Smooth muscle cell (in vitro differentiated cells): ENCODE measurements around the gene OTOS. TPM values are rescaled to one million over a fixed set of nuclear protein-coding genes. Genes with fewer than 3 reads are reported as not detected.

Experiments used
- DNase-seq: peaks from one replicate; lab custom pipeline; 2025; ENCODE audit not compliant: unreplicated experiment; lab: John Stamatoyannopoulos, UW
- H2AFZ ChIP-seq: fragments of 200-600 bp; sonication (generic); 2 replicates; pipeline ENCODE4 v1.6.0; 2016; ENCODE audit warnings: antibody characterized with exemption, low read depth, mild to moderate bottlenecking
- H3F3A ChIP-seq: fragments of 200-600 bp; sonication (generic); 2 replicates; pipeline ENCODE4 v1.6.0; 2017; ENCODE audit warnings: antibody characterized with exemption, low read depth
- H3K27ac ChIP-seq: fragments of 200-600 bp; sonication (generic); 2 replicates; pipeline ENCODE4 v1.5.1; 2016; ENCODE audit warnings: low read depth, mild to moderate bottlenecking
- H3K27me3 ChIP-seq: fragments of 200-600 bp; sonication (generic); 2 replicates; pipeline ENCODE4 v1.6.1; 2016; ENCODE audit warnings: low read depth, mild to moderate bottlenecking
- H3K36me3 ChIP-seq: fragments of 200-600 bp; sonication (generic); 2 replicates; pipeline ENCODE4 v1.5.1; 2016; ENCODE audit warnings: low read depth
- H3K4me1 ChIP-seq: fragments of 200-600 bp; sonication (generic); 2 replicates; pipeline ENCODE4 v1.5.1; 2016; ENCODE audit warnings: low read depth
- H3K4me2 ChIP-seq: fragments of 200-600 bp; sonication (generic); 2 replicates; pipeline ENCODE4 v1.6.0; 2016; ENCODE audit warnings: mild to moderate bottlenecking
- H3K4me3 ChIP-seq: fragments of 200-600 bp; sonication (generic); 2 replicates; pipeline ENCODE4 v1.5.1; 2016; ENCODE audit warnings: mild to moderate bottlenecking
- H3K79me2 ChIP-seq: fragments of 200-600 bp; sonication (generic); 2 replicates; pipeline ENCODE4 v1.6.0; 2016; ENCODE audit warnings: low read depth, mild to moderate bottlenecking
- H3K9ac ChIP-seq: fragments of 200-600 bp; sonication (generic); 2 replicates; pipeline ENCODE4 v1.6.0; 2016; ENCODE audit warnings: low read depth
- H3K9me3 ChIP-seq: fragments of 200-600 bp; sonication (generic); replicated peaks from 2 replicates; pipeline ENCODE4 v1.5.1; 2016; ENCODE audit warnings: low read depth
- H4K20me1 ChIP-seq: fragments of 200-600 bp; sonication (generic); 2 replicates; pipeline ENCODE4 v1.6.0; 2016; ENCODE audit warnings: low read depth
- CTCF ChIP-seq: fragments of 200-600 bp; sonication (generic); IDR thresholded peaks from 2 replicates; pipeline ENCODE4 v1.5.1; 2017; ENCODE audit warnings: borderline replicate concordance, mild to moderate bottlenecking, antibody characterized with exemption; ENCODE audit not compliant: insufficient read depth, poor library complexity, severe bottlenecking
- WGBS: methylation state at CpG from one replicate; pipeline ENCODE4 v1.1.7; 2016; ENCODE audit warnings: low lambda C conversion rate; 5-methylcytosine and 5-hydroxymethylcytosine counted together
- polyA plus RNA-seq: library from polyadenylated mRNA; unstranded; fragments of >200 nt; fragmentation: Nextera tagmentation; extraction: Ambion mirVana; gene quantifications from 2 replicates; pipeline ENCODE4 v1.2.1, GENCODE V29; 2016
- total RNA-seq: library from RNA; depleted of rRNA; stranded (reverse); fragments of >200 nt; gene quantifications from 2 replicates; pipeline ENCODE4 v1.2.3, GENCODE V29; 2014

The OTOS gene
- total RNA-seq (not detected in 2 replicates), polyA plus RNA-seq (not detected in 2 replicates)

- H3K79me2 ChIP-seq: peaks cover 6% of the 10 kb centered on the region
- H3K4me3 ChIP-seq: no peak within 1 kb of the TSS
- peaks cover 9% of the 10 kb centered on the region for H3K4me1 ChIP-seq
- no peak within 1 kb of the TSS for H3K4me2 ChIP-seq
- no peaks in the 10 kb centered on the region for H3F3A ChIP-seq
- H3K27ac ChIP-seq: no peak within 1 kb of the TSS
- 89% methylated on average over 5 of the region's 5 CpGs for whole genome bisulfite sequencing
- H3K36me3 ChIP-seq: no peaks in the 10 kb centered on the region
- no peak for TF ChIP-seq CTCF
- no peaks in the 10 kb centered on the region for H3K27me3 ChIP-seq
- no peaks in the 10 kb centered on the region for H4K20me1 ChIP-seq
- no peak within 1 kb of the TSS for H3K9ac ChIP-seq
- DNase-seq: no peak
- no peaks in the 10 kb centered on the region for H3K9me3 ChIP-seq
- H2AFZ ChIP-seq: no peak within 1 kb of the TSS
Observed at GRCh38 chr2:240140511-240140910, at the start of gene OTOS. OTOS (minus strand) TSS chr2:240140658; CDS start chr2:240140326, 332 bp downstream.

- Histone ChIP-seq H3K4me3 (no peak overlapping the region), H3K27ac (no peak overlapping the region), H3K4me1 (no peaks in the 10 kb centered on the region), H2AFZ (no peak overlapping the region), H3K4me2 (no peak overlapping the region), H3K9ac (no peak overlapping the region), H3F3A (no peaks in the 10 kb centered on the region), H4K20me1 (no peaks in the 10 kb centered on the region), H3K27me3 (peaks cover 4% of the 10 kb centered on the region), H3K36me3 (no peaks in the 10 kb centered on the region), H3K9me3 (no peaks in the 10 kb centered on the region), H3K79me2 (no peaks in the 10 kb centered on the region)
- WGBS: 79% methylated on average over 4 of the region's 4 CpGs
- TF ChIP-seq CTCF: no peak
- no peak for DNase-seq
Observed at GRCh38 chr2:240189686-240190085, 49.2 kb upstream of the OTOS start.

GRCh38 chr2:240187989-240188590, 47.6 kb upstream of the OTOS start:
- H3K4me1 ChIP-seq: no peaks in the 10 kb centered on the region
- H3K9me3 ChIP-seq: no peaks in the 10 kb centered on the region
- H3F3A ChIP-seq: no peaks in the 10 kb centered on the region
- H3K9ac ChIP-seq: no peak overlapping the region
- no peak overlapping the region for H2AFZ ChIP-seq
- H4K20me1 ChIP-seq: no peaks in the 10 kb centered on the region
- no peak overlapping the region for H3K4me2 ChIP-seq
- no peak for DNase-seq
- H3K36me3 ChIP-seq: no peaks in the 10 kb centered on the region
- H3K27me3 ChIP-seq: peaks cover 9% of the 10 kb centered on the region
- no peak overlapping the region for H3K27ac ChIP-seq
- H3K4me3 ChIP-seq: no peak overlapping the region
- H3K79me2 ChIP-seq: no peaks in the 10 kb centered on the region
- no peak for TF ChIP-seq CTCF
- 81% methylated on average over 10 of the region's 10 CpGs for WGBS

- no peak overlapping the region for H3K4me2 ChIP-seq
- H2AFZ ChIP-seq: no peak overlapping the region
- H4K20me1 ChIP-seq: no peaks in the 10 kb centered on the region
- no peak for DNase-seq
- peaks cover 12% of the 10 kb centered on the region for H3K27me3 ChIP-seq
- H3F3A ChIP-seq: no peaks in the 10 kb centered on the region
- no peak overlapping the region for H3K9ac ChIP-seq
- H3K27ac ChIP-seq: no peak overlapping the region
- no peaks in the 10 kb centered on the region for H3K9me3 ChIP-seq
- H3K4me1 ChIP-seq: no peaks in the 10 kb centered on the region
- WGBS: 83% methylated on average over 7 of the region's 7 CpGs
- H3K36me3 ChIP-seq: no peaks in the 10 kb centered on the region
- TF ChIP-seq CTCF: no peak
- H3K4me3 ChIP-seq: no peak overlapping the region
- H3K79me2 ChIP-seq: no peaks in the 10 kb centered on the region
Observed at GRCh38 chr2:240186191-240186725, 45.8 kb upstream of the OTOS start.
